GM12865 (cell line): ENCODE results near the gene HEPACAM.

Experiments used
- DNase-seq: peaks from one replicate; pipeline ENCODE4 v3.0.0; 2010; ENCODE audit warnings: low read depth
- H3K4me3 ChIP-seq: 2 replicates; pipeline ENCODE4 v1.5.1; 2011; ENCODE audit warnings: mild to moderate bottlenecking, low read depth, low read length, control low read depth
- TF ChIP-seq, protein P1 (sequence below): IDR thresholded peaks from 2 replicates; pipeline ENCODE4 v1.5.1; 2011; ENCODE audit warnings: low read length, control low read depth, low read depth, inconsistent platforms; ENCODE audit not compliant: insufficient read depth; ENCODE audit errors: missing control alignments

The HEPACAM gene

GRCh38 chr11:124872280-124872679, 63.6 kb downstream of the HEPACAM start:
- H3K4me3 ChIP-seq = no peak overlapping the region
- TF ChIP-seq, protein P1, sequence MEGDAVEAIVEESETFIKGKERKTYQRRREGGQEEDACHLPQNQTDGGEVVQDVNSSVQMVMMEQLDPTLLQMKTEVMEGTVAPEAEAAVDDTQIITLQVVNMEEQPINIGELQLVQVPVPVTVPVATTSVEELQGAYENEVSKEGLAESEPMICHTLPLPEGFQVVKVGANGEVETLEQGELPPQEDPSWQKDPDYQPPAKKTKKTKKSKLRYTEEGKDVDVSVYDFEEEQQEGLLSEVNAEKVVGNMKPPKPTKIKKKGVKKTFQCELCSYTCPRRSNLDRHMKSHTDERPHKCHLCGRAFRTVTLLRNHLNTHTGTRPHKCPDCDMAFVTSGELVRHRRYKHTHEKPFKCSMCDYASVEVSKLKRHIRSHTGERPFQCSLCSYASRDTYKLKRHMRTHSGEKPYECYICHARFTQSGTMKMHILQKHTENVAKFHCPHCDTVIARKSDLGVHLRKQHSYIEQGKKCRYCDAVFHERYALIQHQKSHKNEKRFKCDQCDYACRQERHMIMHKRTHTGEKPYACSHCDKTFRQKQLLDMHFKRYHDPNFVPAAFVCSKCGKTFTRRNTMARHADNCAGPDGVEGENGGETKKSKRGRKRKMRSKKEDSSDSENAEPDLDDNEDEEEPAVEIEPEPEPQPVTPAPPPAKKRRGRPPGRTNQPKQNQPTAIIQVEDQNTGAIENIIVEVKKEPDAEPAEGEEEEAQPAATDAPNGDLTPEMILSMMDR = no peak
- no peak for DNase-seq

DNA sequence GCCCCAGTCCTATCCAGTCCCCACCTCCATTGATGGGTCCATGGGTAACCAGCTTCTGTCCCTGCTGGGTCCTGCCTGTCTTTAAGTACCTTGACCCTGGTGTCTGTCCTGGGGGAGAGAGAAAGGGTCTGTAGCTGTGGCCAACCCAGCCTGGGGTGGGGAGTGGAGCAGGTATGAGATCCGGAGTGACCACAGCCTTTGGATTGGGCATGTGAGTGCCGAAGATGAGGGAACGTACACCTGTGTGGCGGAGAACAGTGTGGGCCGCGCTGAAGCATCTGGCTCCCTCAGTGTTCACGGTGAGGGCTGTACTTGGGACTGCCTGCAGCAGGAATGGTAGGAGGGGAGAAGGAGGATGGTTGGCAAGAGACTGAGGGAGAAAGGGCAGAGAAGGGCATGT, 65.4 kb downstream of the HEPACAM start:
- no peak for DNase-seq

GRCh38 chr11:124869856-124870387, 65.9 kb downstream of the HEPACAM start:
- TF ChIP-seq, protein P1 = no peak
- no peak for DNase-seq
- H3K4me3 ChIP-seq = no peak overlapping the region

More for the DNA sequence above, 65.4 kb downstream of the HEPACAM start:
- TF ChIP-seq, protein P1 = no peak
- H3K4me3 ChIP-seq = no peak overlapping the region

GRCh38 chr11:124869331-124869730, 66.5 kb downstream of the HEPACAM start:
- no peak overlapping the region for H3K4me3 ChIP-seq
- TF ChIP-seq, protein P1 = no peak
- no peak for DNase-seq
